Fibroblast of mammary gland (primary cell): ENCODE measurements around the gene PNLIPRP2.

Source experiments
- DNase-seq: peaks from one replicate; pipeline ENCODE4 v3.0.0-alpha.2; 2010; ENCODE audit warnings: low read depth
- H3K4me3 ChIP-seq: 2 replicates; pipeline ENCODE4 v1.5.1; 2011; ENCODE audit warnings: low read depth, mild to moderate bottlenecking, low read length, moderate library complexity; ENCODE audit not compliant: control insufficient read depth
- TF ChIP-seq, protein P1 (sequence below): conservative IDR thresholded peaks from 2 replicates; pipeline ENCODE4 v1.5.1; 2011; ENCODE audit warnings: low read depth, low read length, inconsistent platforms; ENCODE audit not compliant: control insufficient read depth, insufficient read depth

The PNLIPRP2 gene

DNA sequence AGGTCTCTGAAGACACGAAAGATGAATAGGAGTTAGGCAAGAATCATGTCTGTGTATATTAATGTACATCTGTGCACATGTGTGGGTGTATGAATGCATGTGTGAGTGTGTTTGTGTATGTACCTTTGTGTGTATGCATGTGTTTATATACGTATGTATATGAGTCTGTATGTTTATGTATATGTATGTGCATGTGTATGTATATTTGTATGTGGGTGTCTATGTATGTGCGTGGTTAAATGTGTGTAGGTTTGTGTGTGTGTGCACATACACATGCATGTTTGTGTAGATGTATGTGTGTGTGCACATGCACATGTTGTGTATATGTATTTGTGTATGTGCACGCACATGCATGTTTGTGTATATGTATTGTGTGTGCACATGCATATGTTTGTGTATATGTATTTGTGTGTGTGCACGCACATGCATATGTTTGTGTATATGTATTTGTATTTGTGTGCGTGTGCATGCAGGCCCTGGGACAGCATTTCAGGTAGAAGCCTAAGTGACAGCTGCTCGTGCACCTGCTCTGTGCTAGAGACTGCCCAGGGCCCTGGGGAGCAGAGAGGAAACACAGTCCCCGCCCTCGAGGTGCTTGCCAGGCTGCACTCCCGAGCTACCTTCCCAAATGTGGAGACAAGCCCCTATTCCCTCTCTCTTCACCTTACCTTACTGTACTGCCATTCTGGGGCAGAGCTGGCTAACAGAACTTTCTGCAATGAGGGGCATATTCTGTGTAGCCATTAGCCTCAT is 17.9 kb upstream of the PNLIPRP2 start:
- H3K4me3 ChIP-seq = no peak overlapping the region
- DNase-seq = no peak
- TF ChIP-seq, protein P1, sequence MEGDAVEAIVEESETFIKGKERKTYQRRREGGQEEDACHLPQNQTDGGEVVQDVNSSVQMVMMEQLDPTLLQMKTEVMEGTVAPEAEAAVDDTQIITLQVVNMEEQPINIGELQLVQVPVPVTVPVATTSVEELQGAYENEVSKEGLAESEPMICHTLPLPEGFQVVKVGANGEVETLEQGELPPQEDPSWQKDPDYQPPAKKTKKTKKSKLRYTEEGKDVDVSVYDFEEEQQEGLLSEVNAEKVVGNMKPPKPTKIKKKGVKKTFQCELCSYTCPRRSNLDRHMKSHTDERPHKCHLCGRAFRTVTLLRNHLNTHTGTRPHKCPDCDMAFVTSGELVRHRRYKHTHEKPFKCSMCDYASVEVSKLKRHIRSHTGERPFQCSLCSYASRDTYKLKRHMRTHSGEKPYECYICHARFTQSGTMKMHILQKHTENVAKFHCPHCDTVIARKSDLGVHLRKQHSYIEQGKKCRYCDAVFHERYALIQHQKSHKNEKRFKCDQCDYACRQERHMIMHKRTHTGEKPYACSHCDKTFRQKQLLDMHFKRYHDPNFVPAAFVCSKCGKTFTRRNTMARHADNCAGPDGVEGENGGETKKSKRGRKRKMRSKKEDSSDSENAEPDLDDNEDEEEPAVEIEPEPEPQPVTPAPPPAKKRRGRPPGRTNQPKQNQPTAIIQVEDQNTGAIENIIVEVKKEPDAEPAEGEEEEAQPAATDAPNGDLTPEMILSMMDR = no peak

- no peak overlapping the region for H3K4me3 ChIP-seq
- TF ChIP-seq, protein P1 = no peak
- no peak for DNase-seq
These were observed 14.7 kb upstream of the PNLIPRP2 start for GRCh38 chr10:116606061-116606483.

GRCh38 chr10:116607336-116607735 is 13.4 kb upstream of the PNLIPRP2 start:
- H3K4me3 ChIP-seq = no peak overlapping the region
- TF ChIP-seq, protein P1 = no peak

DNA sequence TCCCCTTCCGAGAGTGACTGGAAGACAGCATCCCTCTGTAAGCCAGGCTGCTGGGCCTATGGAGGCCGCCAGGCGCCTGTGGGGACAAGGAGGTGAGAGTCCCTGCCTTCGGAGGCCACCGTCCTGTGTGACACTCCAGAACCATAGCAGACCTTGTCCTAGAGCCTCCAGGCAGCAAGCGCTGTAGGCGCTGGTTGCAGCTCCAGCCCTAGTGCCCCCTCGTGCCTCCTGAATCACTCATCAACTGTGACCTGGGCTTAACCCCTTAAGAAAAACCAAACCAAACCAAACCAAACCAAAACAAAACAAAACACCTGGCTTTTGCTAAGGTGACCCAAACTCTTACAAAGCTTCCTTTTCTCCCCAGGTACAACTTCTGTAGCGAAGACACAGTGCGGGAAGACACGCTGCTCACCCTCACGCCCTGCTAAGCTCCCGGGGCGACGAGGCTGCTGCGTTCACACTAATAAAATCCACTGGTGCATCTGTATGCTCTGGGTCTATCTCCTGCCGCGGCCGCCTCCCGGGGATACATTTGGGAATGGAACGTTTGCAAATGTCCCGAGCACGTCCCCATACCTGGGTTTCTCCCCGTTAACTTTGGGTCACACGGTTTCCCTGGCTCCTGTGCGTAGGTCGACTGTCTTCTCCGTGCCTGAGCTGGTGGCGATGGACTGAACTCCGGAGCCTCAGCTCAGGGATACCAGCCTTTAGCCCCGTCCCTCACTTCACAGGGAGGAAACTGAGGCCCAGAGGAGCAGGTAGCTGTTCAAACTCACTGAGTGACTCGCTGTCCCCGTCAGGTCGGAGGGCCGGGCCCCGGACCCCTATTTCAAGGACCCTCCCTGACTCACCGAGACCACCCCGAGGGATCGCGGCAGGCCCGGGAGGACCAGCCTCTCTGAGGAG is 11.8 kb upstream of the PNLIPRP2 start:
- no peak overlapping the region for H3K4me3 ChIP-seq

More at GRCh38 chr10:116607336-116607735, 13.4 kb upstream of the PNLIPRP2 start:
- DNase-seq = no peak

GRCh38 chr10:116610443-116611152 is 10.2 kb upstream of the PNLIPRP2 start:
- no peak overlapping the region for H3K4me3 ChIP-seq
- DNase-seq = no peak
- TF ChIP-seq, protein P1 = no peak

More for the DNA sequence above, 11.8 kb upstream of the PNLIPRP2 start:
- DNase-seq = no peak
- TF ChIP-seq, protein P1 = no peak

DNA sequence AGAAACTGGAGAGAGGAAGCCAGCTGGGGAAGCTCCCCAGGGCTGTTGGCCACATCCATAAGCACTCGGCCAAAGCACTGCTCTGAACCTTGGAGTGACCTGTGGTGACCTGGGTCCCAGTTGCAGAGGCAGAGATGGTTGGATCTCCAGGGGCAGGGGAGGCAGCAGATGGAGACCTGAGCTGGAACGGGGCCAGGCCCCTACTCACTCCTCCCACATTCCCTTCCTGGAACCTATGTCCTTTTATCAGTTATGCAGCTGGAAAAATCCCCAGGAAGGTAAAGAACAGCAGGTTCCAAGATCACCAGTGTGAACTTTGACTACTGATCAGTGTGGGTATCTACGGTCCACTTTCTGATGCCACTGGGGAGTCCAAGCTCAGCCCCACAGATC is 9.6 kb upstream of the PNLIPRP2 start:
- H3K4me3 ChIP-seq = no peak overlapping the region
- TF ChIP-seq, protein P1 = no peak
- DNase-seq = no peak
